Measurements from ENCODE around the gene MACROD1.
A peak's percentile ranks its signal among the peaks of the same experiment; 100 is the strongest.

Gene MACROD1

DNA sequence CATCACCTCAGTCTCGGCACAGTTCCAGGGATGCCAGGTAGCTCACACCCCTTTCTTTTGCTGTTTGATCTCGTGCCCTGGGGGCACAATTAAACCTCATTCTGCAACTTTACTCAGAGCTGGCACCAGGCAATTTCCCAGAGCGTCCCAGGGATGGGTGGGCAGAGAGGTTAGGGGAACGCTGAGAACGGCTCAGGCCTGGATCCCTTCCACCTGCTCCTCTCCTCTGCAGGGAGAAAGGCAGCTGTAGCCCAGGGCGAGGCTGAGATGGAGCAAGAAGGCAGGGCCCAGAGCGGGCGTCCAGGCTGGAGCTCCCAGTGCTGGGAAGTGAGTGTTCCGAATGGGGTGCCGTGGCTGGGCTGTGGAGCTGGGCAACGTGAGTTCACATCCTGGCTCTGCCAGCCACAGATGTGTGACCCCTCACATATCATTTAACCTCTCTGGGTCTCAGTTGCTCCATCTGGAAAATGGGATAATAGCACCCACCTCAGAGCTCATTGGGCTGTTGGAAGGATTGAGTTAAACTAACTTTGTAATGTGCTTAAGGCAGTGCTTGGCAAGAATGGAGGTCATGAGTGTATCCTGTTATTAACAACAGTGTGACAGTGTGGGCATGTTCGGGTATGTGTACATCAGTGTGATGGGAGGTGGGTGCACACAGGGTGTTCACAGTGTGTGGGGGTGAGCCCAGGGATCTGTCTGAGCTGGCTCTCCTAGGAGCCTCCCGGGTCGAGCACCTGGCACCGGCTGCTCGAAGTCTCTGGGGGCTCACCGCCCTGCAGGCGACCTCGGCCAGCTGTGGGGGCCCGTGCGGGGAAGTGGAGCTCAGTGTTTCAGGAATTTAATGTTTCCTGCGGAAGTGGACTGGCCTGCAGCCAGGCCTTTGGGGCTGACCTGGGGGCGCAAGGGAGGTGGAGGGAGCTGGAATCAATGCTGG is 164.2 kb downstream of the MACROD1 start:
- Histone ChIP-seq H3K27ac (no peak overlapping the region), H3K4me3 (ENCODE audit: low read depth, low read length) (no peak overlapping the region), H3K9ac (no peak overlapping the region)

DNA sequence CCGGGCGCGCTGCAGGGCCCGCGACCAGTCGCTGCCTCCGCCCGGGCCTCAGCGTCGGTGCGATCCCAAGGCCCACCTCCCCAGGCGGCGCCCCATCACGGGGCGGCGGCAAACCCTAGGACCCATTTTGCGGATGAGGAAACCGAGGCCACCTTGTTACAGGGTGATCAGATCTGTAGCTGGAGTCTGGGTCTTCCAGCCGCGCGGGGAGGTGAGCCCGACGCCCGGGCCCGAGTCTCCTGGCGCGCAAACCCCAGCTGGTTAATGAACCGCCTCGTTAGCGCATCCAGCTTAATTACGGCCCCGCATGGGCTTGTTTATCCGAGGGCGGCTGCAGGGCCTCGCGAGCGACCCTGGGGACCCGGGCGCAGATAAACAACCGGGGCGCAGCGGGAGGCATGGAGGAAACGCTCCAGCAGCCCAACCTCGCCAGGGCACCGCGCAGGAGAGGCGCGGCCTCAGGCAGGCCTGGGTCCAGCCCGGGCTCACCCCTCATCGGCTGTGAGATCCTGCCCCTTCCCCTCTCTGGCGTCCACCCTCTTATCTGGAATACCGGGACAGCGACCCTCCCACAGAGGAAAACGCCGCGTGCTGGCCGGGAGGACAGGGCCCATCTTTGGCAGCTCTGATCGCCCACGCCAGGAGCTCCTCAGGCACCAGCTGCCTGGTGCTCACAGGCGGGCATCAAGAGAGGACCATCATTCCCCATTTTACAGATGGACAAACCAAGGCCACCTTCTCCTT is 165.0 kb downstream of the MACROD1 start:
- no peaks in the 10 kb centered on the region for H3K79me2 ChIP-seq
- H3K36me3 ChIP-seq (ENCODE audit: control insufficient read depth, insufficient read depth, low read length): no peaks in the 10 kb centered on the region
- H3K4me1 ChIP-seq: no peaks in the 10 kb centered on the region
- no peak overlapping the region for H2AFZ ChIP-seq
- H3K4me2 ChIP-seq (ENCODE audit: low read length): no peak overlapping the region
- no peaks in the 10 kb centered on the region for H3K27me3 ChIP-seq (ENCODE audit: control insufficient read depth, insufficient read depth, low read length)
- TF ChIP-seq, protein P1, sequence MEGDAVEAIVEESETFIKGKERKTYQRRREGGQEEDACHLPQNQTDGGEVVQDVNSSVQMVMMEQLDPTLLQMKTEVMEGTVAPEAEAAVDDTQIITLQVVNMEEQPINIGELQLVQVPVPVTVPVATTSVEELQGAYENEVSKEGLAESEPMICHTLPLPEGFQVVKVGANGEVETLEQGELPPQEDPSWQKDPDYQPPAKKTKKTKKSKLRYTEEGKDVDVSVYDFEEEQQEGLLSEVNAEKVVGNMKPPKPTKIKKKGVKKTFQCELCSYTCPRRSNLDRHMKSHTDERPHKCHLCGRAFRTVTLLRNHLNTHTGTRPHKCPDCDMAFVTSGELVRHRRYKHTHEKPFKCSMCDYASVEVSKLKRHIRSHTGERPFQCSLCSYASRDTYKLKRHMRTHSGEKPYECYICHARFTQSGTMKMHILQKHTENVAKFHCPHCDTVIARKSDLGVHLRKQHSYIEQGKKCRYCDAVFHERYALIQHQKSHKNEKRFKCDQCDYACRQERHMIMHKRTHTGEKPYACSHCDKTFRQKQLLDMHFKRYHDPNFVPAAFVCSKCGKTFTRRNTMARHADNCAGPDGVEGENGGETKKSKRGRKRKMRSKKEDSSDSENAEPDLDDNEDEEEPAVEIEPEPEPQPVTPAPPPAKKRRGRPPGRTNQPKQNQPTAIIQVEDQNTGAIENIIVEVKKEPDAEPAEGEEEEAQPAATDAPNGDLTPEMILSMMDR (IDR thresholded peaks at IDR 0.05): no peak
- H3K9ac ChIP-seq: no peak overlapping the region
- H3K4me3 ChIP-seq (ENCODE audit: low read depth, low read length): no peak overlapping the region
- no peak overlapping the region for H3K27ac ChIP-seq
- H3K9me3 ChIP-seq (ENCODE audit: control insufficient read depth, low read length): no peaks in the 10 kb centered on the region

More for the DNA sequence above, 164.2 kb downstream of the MACROD1 start:
- H3K79me2 ChIP-seq: no peaks in the 10 kb centered on the region
- no peak overlapping the region for H2AFZ ChIP-seq
- no peak overlapping the region for H3K4me2 ChIP-seq (ENCODE audit: low read length)
- TF ChIP-seq, protein P1 (IDR thresholded peaks at IDR 0.05): no peak
- no peaks in the 10 kb centered on the region for H3K27me3 ChIP-seq (ENCODE audit: control insufficient read depth, insufficient read depth, low read length)
- no peaks in the 10 kb centered on the region for H3K9me3 ChIP-seq (ENCODE audit: control insufficient read depth, low read length)
- H3K36me3 ChIP-seq (ENCODE audit: control insufficient read depth, insufficient read depth, low read length): no peaks in the 10 kb centered on the region
- no peaks in the 10 kb centered on the region for H3K4me1 ChIP-seq

DNA sequence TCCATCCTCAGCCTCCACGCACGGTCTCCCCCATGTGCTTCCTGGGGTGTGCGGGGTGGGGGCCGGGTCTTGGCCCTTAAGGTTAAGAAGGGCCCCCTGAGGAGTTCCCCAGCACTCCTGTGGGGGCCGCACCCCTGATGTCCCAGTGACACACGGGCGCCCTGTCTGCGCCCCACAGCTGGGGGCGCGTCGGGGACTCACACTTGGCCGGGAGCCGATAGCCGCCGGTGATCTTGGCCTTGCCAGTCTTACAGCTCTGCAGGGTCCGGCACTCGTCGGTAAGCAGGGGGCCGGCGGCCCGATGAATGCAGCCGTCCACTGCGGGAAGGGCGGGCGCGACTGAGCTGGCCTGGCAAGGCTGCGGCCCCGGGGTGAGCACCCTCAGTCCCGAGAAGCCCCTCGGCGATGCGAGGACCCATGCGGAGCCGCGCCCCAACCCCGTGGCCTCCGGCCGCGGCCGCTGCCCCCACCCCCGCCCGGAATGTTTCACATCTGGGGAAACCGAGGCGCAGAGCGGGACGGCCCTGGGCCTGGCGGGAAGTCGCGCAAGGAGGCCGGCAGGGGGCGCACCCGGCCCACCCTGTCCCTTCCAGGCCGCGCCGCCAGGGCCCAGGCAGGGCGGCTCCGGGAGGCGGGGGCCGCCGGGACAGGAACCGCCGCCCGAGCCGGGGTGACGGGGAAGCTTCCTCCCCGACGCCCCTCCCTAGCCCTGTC is 165.7 kb downstream of the MACROD1 start:
- Histone ChIP-seq H3K27me3 (ENCODE audit: control insufficient read depth, insufficient read depth, low read length) (no peaks in the 10 kb centered on the region), H3K4me1 (no peaks in the 10 kb centered on the region), H3K4me3 (ENCODE audit: low read depth, low read length) (no peak overlapping the region), H3K79me2 (no peaks in the 10 kb centered on the region), H3K9me3 (ENCODE audit: control insufficient read depth, low read length) (no peaks in the 10 kb centered on the region), H2AFZ (no peak overlapping the region), H3K27ac (no peak overlapping the region), H3K9ac (no peak overlapping the region), H3K4me2 (ENCODE audit: low read length) (no peak overlapping the region), H3K36me3 (ENCODE audit: control insufficient read depth, insufficient read depth, low read length) (no peaks in the 10 kb centered on the region)
- TF ChIP-seq, protein P1 (IDR thresholded peaks at IDR 0.05): peak; percentile 54

DNA sequence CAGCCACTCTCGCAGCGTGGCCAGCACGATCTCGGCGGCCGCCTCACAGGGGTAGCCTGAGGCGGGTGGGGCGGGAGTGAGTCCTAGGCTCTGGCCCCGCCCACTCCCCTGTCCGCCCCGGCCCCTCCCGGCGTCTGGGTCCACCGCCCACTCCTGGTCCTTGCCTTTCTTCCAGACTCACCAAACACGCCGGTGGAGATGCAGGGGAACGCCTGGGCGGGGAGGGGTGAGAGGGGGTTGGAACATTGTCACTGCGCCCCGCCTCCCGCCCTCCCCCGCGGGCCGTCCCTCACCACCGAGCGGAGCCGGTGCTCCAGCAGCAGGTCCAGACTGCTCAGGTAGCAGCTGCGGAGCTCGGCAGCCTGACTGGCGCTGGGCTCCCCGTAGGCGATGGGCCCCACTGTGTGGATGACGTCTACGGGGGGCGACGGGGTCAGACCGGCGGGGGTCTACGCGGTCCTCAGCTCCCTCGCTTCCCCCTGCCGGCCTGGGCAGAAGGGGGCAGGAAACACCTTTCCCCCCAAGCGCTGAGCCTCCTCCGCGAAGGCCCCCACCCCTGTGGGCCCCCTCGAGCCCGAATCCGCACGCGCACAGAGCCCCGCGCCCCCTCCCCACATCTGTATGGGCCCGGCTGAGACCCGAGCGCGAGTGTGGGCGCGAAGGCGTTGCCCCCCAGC is 166.4 kb downstream of the MACROD1 start:
- Histone ChIP-seq H3K4me1 (no peaks in the 10 kb centered on the region), H3K9ac (no peak overlapping the region), H3K9me3 (ENCODE audit: control insufficient read depth, low read length) (no peaks in the 10 kb centered on the region), H3K36me3 (ENCODE audit: control insufficient read depth, insufficient read depth, low read length) (no peaks in the 10 kb centered on the region), H3K27ac (no peak overlapping the region), H3K4me3 (ENCODE audit: low read depth, low read length) (no peak overlapping the region), H2AFZ (no peak overlapping the region), H3K4me2 (ENCODE audit: low read length) (no peak overlapping the region), H3K79me2 (no peaks in the 10 kb centered on the region), H3K27me3 (ENCODE audit: control insufficient read depth, insufficient read depth, low read length) (no peaks in the 10 kb centered on the region)
- TF ChIP-seq, protein P1 (IDR thresholded peaks at IDR 0.05): no peak
